SK-N-SH (cell line): ENCODE results near the gene SLC16A13. TPM values are rescaled to one million over a fixed set of nuclear protein-coding genes. Genes with fewer than 3 reads are reported as not detected.

Experiments
- CTCF ChIA-PET: fragments of 300-600, 350-600 bp; formaldehyde crosslinking; extraction: SDS; loops from one replicate; lab custom pipeline; 2021; lab: Yijun Ruan, JAX
- POLR2A ChIA-PET: fragments of 350-600 bp; sonication (Branson Sonifier 250); formaldehyde crosslinking; extraction: SDS; loops from one replicate; lab custom pipeline; 2020; ENCODE audit warnings: antibody characterized with exemption, inconsistent platforms; lab: Yijun Ruan, JAX
- DNase-seq: peaks from one replicate; pipeline ENCODE4 v3.0.0; 2012
- H2AFZ ChIP-seq: fragments of 200-600 bp; sonication (generic); 2 replicates; pipeline ENCODE4 v1.8.1; 2016; ENCODE audit warnings: antibody characterized with exemption, mild to moderate bottlenecking, low read depth
- H3F3A ChIP-seq: fragments of 200-600 bp; sonication (generic); replicated peaks from 2 replicates; pipeline ENCODE3; 2016; ENCODE audit warnings: antibody characterized with exemption, mild to moderate bottlenecking; ENCODE audit not compliant: insufficient read depth
- H3K27ac ChIP-seq, 2 experiments: fragments of 200-500 bp in 1 of 2; fragments of 200-600 bp in 1 of 2; sonication (Bioruptor generic) in 1 of 2; sonication (generic), shearing (Covaris generic) in 1 of 2; 2 replicates each; pipeline versions ENCODE4 v1.5.1 to v1.6.1; 2014 to 2016; ENCODE audit warnings: low read depth in 2 of 2, inconsistent platforms in 1 of 2, low read length in 1 of 2, mild to moderate bottlenecking in 1 of 2, mixed read lengths in 1 of 2
- H3K27me3 ChIP-seq: fragments of 200-600 bp; sonication (generic), shearing (Covaris generic); 2 replicates; pipeline ENCODE4 v1.6.1; 2016; ENCODE audit warnings: mixed run types; ENCODE audit not compliant: insufficient read depth
- H3K36me3 ChIP-seq, 2 experiments: fragments of 200-500 bp in 1 of 2; fragments of 200-600 bp in 1 of 2; sonication (Bioruptor generic) in 1 of 2; sonication (generic) in 1 of 2; replicated peaks in 1 of 2; 2 replicates each; pipeline versions ENCODE3 to v1.5.1; 2014 to 2016; ENCODE audit warnings: low read length in 1 of 2, mild to moderate bottlenecking in 1 of 2; ENCODE audit not compliant: insufficient read depth in 2 of 2, control insufficient read depth in 1 of 2
- H3K4me1 ChIP-seq, 2 experiments: fragments of 200-500 bp in 1 of 2; fragments of 200-600 bp in 1 of 2; sonication (Bioruptor generic) in 1 of 2; sonication (generic), shearing (Covaris generic) in 1 of 2; 2 replicates each; pipeline versions ENCODE4 v1.5.1 to v1.6.1; 2014 to 2016; ENCODE audit warnings: low read depth in 1 of 2, low read length in 1 of 2, mixed run types in 1 of 2; ENCODE audit not compliant: insufficient read depth in 2 of 2, control insufficient read depth in 1 of 2
- H3K4me2 ChIP-seq: fragments of 200-600 bp; sonication (generic), shearing (Covaris generic); 2 replicates; pipeline ENCODE4 v1.6.1; 2017; ENCODE audit warnings: mixed run types
- H3K4me3 ChIP-seq, 2 experiments: fragments of 200-500 bp in 1 of 2; fragments of 200-600 bp in 1 of 2; sonication (Bioruptor generic) in 1 of 2; sonication (generic), shearing (Covaris generic) in 1 of 2; 2 replicates each; pipeline versions ENCODE4 v1.5.1 to v1.8.1; 2014 to 2016; ENCODE audit warnings: low read depth in 2 of 2, inconsistent platforms in 1 of 2, low read length in 1 of 2, mild to moderate bottlenecking in 1 of 2, mixed read lengths in 1 of 2, moderate library complexity in 1 of 2
- H3K79me2 ChIP-seq: fragments of 200-600 bp; sonication (generic); 2 replicates; pipeline ENCODE4 v1.8.1; 2017; ENCODE audit warnings: mild to moderate bottlenecking; ENCODE audit not compliant: insufficient read depth
- H3K9ac ChIP-seq: fragments of 200-600 bp; sonication (generic); 2 replicates; pipeline ENCODE4 v1.6.1; 2017; ENCODE audit warnings: mixed run types
- H3K9me2 ChIP-seq: fragments of 200-600 bp; sonication (generic); 2 replicates; pipeline ENCODE4 v1.6.1; 2017; ENCODE audit warnings: mixed run types
- H3K9me3 ChIP-seq: fragments of 200-600 bp; sonication (generic); 2 replicates; pipeline ENCODE4 v1.6.1; 2017; ENCODE audit warnings: mixed run types, mild to moderate bottlenecking, moderate library complexity
- H4K20me1 ChIP-seq: fragments of 200-600 bp; sonication (generic); 2 replicates; pipeline ENCODE4 v1.6.1; 2017; ENCODE audit warnings: mild to moderate bottlenecking, mixed run types; ENCODE audit not compliant: insufficient read depth
- CHD2 ChIP-seq: fragments of 150-350 bp; IDR thresholded peaks from 2 replicates; pipeline ENCODE4 v1.6.1; 2018; ENCODE audit warnings: low read length; ENCODE audit not compliant: partially characterized antibody
- ELF1 ChIP-seq: IDR thresholded peaks from 2 replicates; pipeline ENCODE4 v1.4.0; 2012
- FOSL2 ChIP-seq: IDR thresholded peaks from 2 replicates; pipeline ENCODE4 v1.4.0; 2012; ENCODE audit warnings: low read depth, mild to moderate bottlenecking, moderate library complexity, borderline replicate concordance
- FOXM1 ChIP-seq: IDR thresholded peaks from 2 replicates; pipeline ENCODE4 v1.4.0; 2012; ENCODE audit warnings: low read depth, mild to moderate bottlenecking
- GATA2 ChIP-seq: sonication (generic); formaldehyde crosslinking; IDR thresholded peaks from 2 replicates; pipeline ENCODE4 v1.5.0; 2020; ENCODE audit warnings: mild to moderate bottlenecking, missing genetic modification reagents
- IRF3 ChIP-seq: fragments of 150-350 bp; IDR thresholded peaks from 2 replicates; pipeline ENCODE4 v1.6.1; 2016; ENCODE audit warnings: mild to moderate bottlenecking, low read depth, low read length
- JUND ChIP-seq: IDR thresholded peaks from 2 replicates; pipeline ENCODE4 v1.4.0; 2012
- MXI1 ChIP-seq: IDR thresholded peaks from 2 replicates; pipeline ENCODE4 v1.6.1; 2012; ENCODE audit warnings: mild to moderate bottlenecking, low read depth, low read length, improper control_type of control experiment
- NFIC ChIP-seq: IDR thresholded peaks from 2 replicates; pipeline ENCODE4 v1.4.0; 2012; ENCODE audit warnings: borderline replicate concordance
- POLR2AphosphoS5 ChIP-seq: IDR thresholded peaks from 2 replicates; pipeline ENCODE4 v1.6.1; 2012; ENCODE audit warnings: low read depth, low read length
- RCOR1 ChIP-seq: fragments of 150-350 bp; IDR thresholded peaks from 2 replicates; pipeline ENCODE4 v1.6.1; 2017; ENCODE audit warnings: antibody characterized with exemption, low read length
- RXRA ChIP-seq: IDR thresholded peaks from 2 replicates; pipeline ENCODE4 v1.4.0; 2012; ENCODE audit warnings: low read depth, mild to moderate bottlenecking, borderline replicate concordance
- SIN3A ChIP-seq: IDR thresholded peaks from 2 replicates; pipeline ENCODE4 v1.6.1; 2012; ENCODE audit warnings: low read depth, mild to moderate bottlenecking, low read length, moderate library complexity, borderline replicate concordance
- SMC3 ChIP-seq: IDR thresholded peaks from 2 replicates; pipeline ENCODE4 v1.6.1; 2012; ENCODE audit warnings: low read depth, low read length, improper control_type of control experiment
- TCF12 ChIP-seq: IDR thresholded peaks from 2 replicates; pipeline ENCODE4 v1.4.0; 2012
- YY1 ChIP-seq: IDR thresholded peaks from 2 replicates; pipeline ENCODE4 v1.4.0; 2012; ENCODE audit warnings: low read depth, mild to moderate bottlenecking
- ZBTB33 ChIP-seq: IDR thresholded peaks from 2 replicates; pipeline ENCODE4 v1.4.0; 2012; ENCODE audit warnings: low read depth, borderline replicate concordance
- WGBS: methylation state at CpG from one replicate; pipeline ENCODE4 v1.1.6; 2017; ENCODE audit warnings: low lambda C conversion rate; 5-methylcytosine and 5-hydroxymethylcytosine counted together
- polyA plus RNA-seq, 3 experiments: library from polyadenylated mRNA; depleted of rRNA; stranded (reverse); fragments of >200 nt; gene quantifications; 2 replicates each; pipeline ENCODE4 v1.2.3, GENCODE V29; 2012
- TF ChIP-seq, protein P1 (sequence below): IDR thresholded peaks from 2 replicates; pipeline ENCODE4 v1.4.0; 2012; ENCODE audit warnings: low read depth

Gene SLC16A13
- polyA plus RNA-seq, 1 of the 3 experiments (the other 2 are of a cell fraction): 3.9 TPM

DNA sequence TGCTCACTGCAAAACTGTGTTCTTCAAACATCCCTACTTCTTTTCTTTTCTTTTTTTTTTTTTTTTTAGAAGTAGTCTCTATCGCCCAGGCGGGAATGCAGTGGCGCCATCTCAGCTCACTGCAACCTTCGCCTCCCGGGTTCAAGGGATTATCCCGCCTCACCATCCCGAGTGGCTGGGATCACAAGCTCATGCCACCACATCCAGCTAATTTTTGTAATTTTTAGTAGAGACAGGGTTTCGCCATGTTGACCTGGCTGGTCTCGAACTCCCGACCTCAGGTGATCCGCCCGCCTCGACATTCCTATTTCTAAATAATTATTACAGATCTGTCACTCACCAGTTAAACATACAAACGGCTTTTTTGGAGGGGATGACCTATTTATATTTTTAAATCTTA lies 24.4 kb upstream of the SLC16A13 start:
- POLR2A ChIA-PET: no interaction called here
- Histone ChIP-seq H3K4me3 (peak overlapping the region; percentile 78 to 85), H2AFZ (no peak overlapping the region), H3K27me3 (no peaks in the 10 kb centered on the region), H3K9me2 (no peaks in the 10 kb centered on the region), H3K9ac (peak overlapping the region; percentile 97), H3K4me1 (peaks cover 12 to 26% of the 10 kb centered on the region in 2 experiments; a peak in 2 of 4 replicates), H3K9me3 (no peaks in the 10 kb centered on the region), H3K79me2 (peaks cover 68% of the 10 kb centered on the region), H3K36me3 (peaks cover 0 to under 1% of the 10 kb centered on the region in 2 experiments), H4K20me1 (no peaks in the 10 kb centered on the region), H3K27ac (no peak overlapping the region), H3F3A (peaks cover 12% of the 10 kb centered on the region), H3K4me2 (peak overlapping the region; percentile 83)
- CTCF ChIA-PET: interaction anchor here (0.9 to 2.2 kb wide), 3 partner anchors 95 to 166 kb away, joined by 3 to 12 read pairs (median 3); no protein-coding TSS in a partner anchor
- WGBS: 28% methylated on average over 14 of the region's 14 CpGs
- no peak for TF ChIP-seq JUND
- TF ChIP-seq ELF1: no peak
- DNase-seq: no peak

GRCh38 chr17:7011942-7012254 lies 23.9 kb upstream of the SLC16A13 start:
- Histone ChIP-seq H3K9me3 (no peaks in the 10 kb centered on the region), H3K27ac (peak overlapping the region; percentile 95), H3K27me3 (no peaks in the 10 kb centered on the region), H3K9ac (peak overlapping the region; percentile 97), H4K20me1 (no peaks in the 10 kb centered on the region), H3K4me3 (peak overlapping the region; percentile 78 to 85), H3K36me3 (peaks cover 0 to 5% of the 10 kb centered on the region in 2 experiments), H2AFZ (peak overlapping the region; percentile 76), H3F3A (peaks cover 12% of the 10 kb centered on the region), H3K4me2 (peak overlapping the region; percentile 83), H3K4me1 (peaks cover 12 to 26% of the 10 kb centered on the region in 2 experiments; a peak in 2 of 4 replicates), H3K9me2 (no peaks in the 10 kb centered on the region), H3K79me2 (peaks cover 67% of the 10 kb centered on the region)
- CTCF ChIA-PET: interaction anchor here (0.9 to 1.9 kb wide), 3 partner anchors 10 to 101 kb away, joined by 3 to 11 read pairs (median 7); no protein-coding TSS in a partner anchor
- TF ChIP-seq SMC3: no peak
- no peak for TF ChIP-seq JUND
- no peak for TF ChIP-seq CHD2
- TF ChIP-seq MXI1: no peak
- no peak; the same call in 1 of the 2 replicates for TF ChIP-seq YY1
- POLR2A ChIA-PET: no interaction called here
- DNase-seq: no peak
- WGBS: 0% methylated on average over 6 of the region's 6 CpGs

- H3K79me2 ChIP-seq: peaks cover 46% of the 10 kb centered on the region
- peak overlapping the region; percentile 83 for H3K4me2 ChIP-seq
- no peaks in the 10 kb centered on the region for H3K9me2 ChIP-seq
- no peaks in the 10 kb centered on the region for H4K20me1 ChIP-seq
- WGBS: 2% methylated on average over 25 of the region's 75 CpGs
- peak overlapping the region; percentile 78 to 85 for H3K4me3 ChIP-seq
- POLR2A ChIA-PET: no interaction called here
- H2AFZ ChIP-seq: no peak overlapping the region
- H3K27ac ChIP-seq: peak overlapping the region; percentile 95
- H3K27me3 ChIP-seq: no peaks in the 10 kb centered on the region
- peaks cover 12 to 36% of the 10 kb centered on the region in 2 experiments; a peak in 2 of 4 replicates for H3K4me1 ChIP-seq
- H3K9me3 ChIP-seq: no peaks in the 10 kb centered on the region
- H3K36me3 ChIP-seq: peaks cover 0 to 7% of the 10 kb centered on the region in 2 experiments
- H3K9ac ChIP-seq: peak overlapping the region; percentile 97
- CTCF ChIA-PET: interaction anchor here (1.0 kb wide), 1 partner anchor 9 kb away, joined by 5 read pairs; the partner anchor contains the start of gene BCL6B
- H3F3A ChIP-seq: peaks cover 12% of the 10 kb centered on the region
- peak; percentile 94 for DNase-seq
- TF ChIP-seq RCOR1 (no peak), CHD2 (peak; percentile 63), ZBTB33 (no peak; the same call in 1 of the 2 replicates), FOXM1 (no peak), GATA2 (CRISPR knock-in tag) (no peak), YY1 (no peak), POLR2AphosphoS5 (peak; percentile 91), FOSL2 (no peak; the same call in 1 of the 2 replicates), ELF1 (peak; percentile 76), SIN3A (0 out of 2 replicates have a peak, but pooled peaks have one; percentile 33), RXRA (no peak), TCF12 (no peak), IRF3 (no peak), SMC3 (no peak; the same call in 1 of the 2 replicates), NFIC (peak; percentile 10; the same call in 1 of the 2 replicates)
- TF ChIP-seq, protein P1, sequence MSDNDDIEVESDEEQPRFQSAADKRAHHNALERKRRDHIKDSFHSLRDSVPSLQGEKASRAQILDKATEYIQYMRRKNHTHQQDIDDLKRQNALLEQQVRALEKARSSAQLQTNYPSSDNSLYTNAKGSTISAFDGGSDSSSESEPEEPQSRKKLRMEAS: peak; percentile 68
Observed at GRCh38 chr17:7014261-7014994, 21.4 kb upstream of the SLC16A13 start.
